CD8-positive, alpha-beta memory T cell (primary cell): ENCODE measurements around the gene MYT1. TPM values are rescaled to one million over a fixed set of nuclear protein-coding genes. Genes with fewer than 3 reads are reported as not detected.
A peak's percentile ranks its signal among the peaks of the same experiment; 100 is the strongest.

ENCODE experiments used
- CTCF ChIA-PET: fragments of 350-600 bp; sonication (Branson Sonifier 250); formaldehyde crosslinking; loops from one replicate; lab custom pipeline; 2021; ENCODE audit warnings: antibody characterized with exemption; lab: Charles Lee
- POLR2A ChIA-PET: fragments of 350-600 bp; sonication (Branson Sonifier 250); formaldehyde crosslinking; loops from one replicate; lab custom pipeline; 2021; ENCODE audit warnings: antibody characterized with exemption; lab: Charles Lee
- DNase-seq, 5 donors: peaks; one replicate each; pipeline versions ENCODE4 v3.0.0 to v3.0.0-alpha.2; 2020 to 2022; ENCODE audit warnings: mixed read lengths in 1 of 5
- H3K27ac ChIP-seq: one replicate; pipeline ENCODE4 v1.7.0; 2013; ENCODE audit warnings: low read depth, mild to moderate bottlenecking, low read length, moderate library complexity
- H3K27me3 ChIP-seq: 2 replicates; pipeline ENCODE4 v1.7.0; 2013; ENCODE audit warnings: low read length, mild to moderate bottlenecking; ENCODE audit not compliant: insufficient read depth, poor library complexity, severe bottlenecking
- H3K36me3 ChIP-seq: 2 replicates; pipeline ENCODE4 v1.7.0; 2013; ENCODE audit warnings: mild to moderate bottlenecking, low read length, moderate library complexity; ENCODE audit not compliant: insufficient read depth
- H3K4me1 ChIP-seq: 2 replicates; pipeline ENCODE4 v1.7.0; 2013; ENCODE audit warnings: mild to moderate bottlenecking, low read length, moderate library complexity; ENCODE audit not compliant: insufficient read depth
- H3K4me3 ChIP-seq: 2 replicates; pipeline ENCODE4 v1.7.0; 2013; ENCODE audit warnings: mild to moderate bottlenecking, low read length
- H3K9me3 ChIP-seq: 2 replicates; pipeline ENCODE4 v1.7.0; 2013; ENCODE audit warnings: mild to moderate bottlenecking, low read length
- H3K27ac Mint-ChIP-seq, 8 donors: one replicate each; pipeline ENCODE4 v1.8.0; 2020 to 2021; ENCODE audit warnings: mixed read lengths in 8 of 8, mild to moderate bottlenecking in 6 of 8, inconsistent platforms in 3 of 8, moderate library complexity in 3 of 8
- H3K27me3 Mint-ChIP-seq, 2 donors: one replicate each; pipeline ENCODE4 v1.8.0; 2020 to 2021; ENCODE audit warnings: mixed read lengths in 2 of 2, mild to moderate bottlenecking in 1 of 2, moderate library complexity in 1 of 2
- H3K36me3 Mint-ChIP-seq, 3 donors: one replicate each; pipeline ENCODE4 v1.8.0; 2020 to 2021; ENCODE audit warnings: mixed read lengths in 3 of 3, inconsistent platforms in 1 of 3, mild to moderate bottlenecking in 1 of 3
- H3K4me1 Mint-ChIP-seq, 3 donors: one replicate each; pipeline ENCODE4 v1.8.0; 2020 to 2021; ENCODE audit warnings: mixed read lengths in 3 of 3, inconsistent platforms in 1 of 3, mild to moderate bottlenecking in 1 of 3
- H3K4me3 Mint-ChIP-seq, 7 donors: one replicate each; pipeline ENCODE4 v1.8.0; 2020 to 2021; ENCODE audit warnings: mixed read lengths in 7 of 7, mild to moderate bottlenecking in 6 of 7, moderate library complexity in 4 of 7, inconsistent platforms in 2 of 7
- H3K9me3 Mint-ChIP-seq, 5 donors: one replicate each; pipeline ENCODE4 v1.8.0; 2020 to 2022; ENCODE audit warnings: mixed read lengths in 5 of 5, mild to moderate bottlenecking in 3 of 5, moderate library complexity in 2 of 5, inconsistent platforms in 1 of 5
- polyA plus RNA-seq: library from polyadenylated mRNA; unstranded; fragments of 300-500 nt; fragmentation: Illumina TruSeq; gene quantifications from one replicate; pipeline ENCODE4 v1.2.3, GENCODE V29; 2021
- total RNA-seq, 2 experiments: library from RNA; stranded (reverse); gene quantifications; one replicate each; pipeline ENCODE4 v1.2.3, GENCODE V29; 2021

Gene MYT1
- total and polyA plus RNA-seq, 3 experiments from 2014 or later, result 0.07 TPM; not detected in 2

DNA sequence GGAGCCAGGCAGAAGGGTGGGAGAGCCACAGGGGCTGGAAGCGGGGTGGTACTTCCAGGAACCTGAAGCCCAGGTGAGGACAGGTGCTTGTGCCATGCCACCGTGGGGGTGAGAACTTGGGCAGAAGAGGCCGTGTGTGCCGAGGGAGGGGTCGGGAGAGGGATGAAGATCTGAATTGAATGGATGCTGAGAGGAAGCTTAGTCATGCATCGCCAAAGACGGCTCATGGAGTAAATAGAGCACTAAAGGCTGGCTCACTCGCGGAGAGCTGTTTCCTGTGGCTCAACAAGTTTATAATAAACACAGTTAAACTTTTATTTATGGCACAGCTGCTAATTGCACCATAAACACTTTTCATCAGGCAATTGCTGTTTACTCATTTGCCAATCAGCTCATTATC is 21.7 kb upstream of the MYT1 start:
- Mint-ChIP-seq H3K9me3 (peaks cover 0 to 11% (median 7%) of the 10 kb centered on the region in 5 donors), H3K27me3 (peaks cover 14 to 19% of the 10 kb centered on the region in 2 donors), H3K36me3 (no peaks in the 10 kb centered on the region), H3K4me3 (no peak overlapping the region), H3K27ac (no peak overlapping the region), H3K4me1 (no peaks in the 10 kb centered on the region)
- DNase-seq, result no peak
- Histone ChIP-seq H3K27ac (no peak overlapping the region), H3K36me3 (no peaks in the 10 kb centered on the region), H3K4me1 (no peaks in the 10 kb centered on the region), H3K9me3 (no peaks in the 10 kb centered on the region), H3K4me3 (no peak overlapping the region), H3K27me3 (no peaks in the 10 kb centered on the region)
- CTCF ChIA-PET, result no interaction called here
- POLR2A ChIA-PET, result no interaction called here

DNA sequence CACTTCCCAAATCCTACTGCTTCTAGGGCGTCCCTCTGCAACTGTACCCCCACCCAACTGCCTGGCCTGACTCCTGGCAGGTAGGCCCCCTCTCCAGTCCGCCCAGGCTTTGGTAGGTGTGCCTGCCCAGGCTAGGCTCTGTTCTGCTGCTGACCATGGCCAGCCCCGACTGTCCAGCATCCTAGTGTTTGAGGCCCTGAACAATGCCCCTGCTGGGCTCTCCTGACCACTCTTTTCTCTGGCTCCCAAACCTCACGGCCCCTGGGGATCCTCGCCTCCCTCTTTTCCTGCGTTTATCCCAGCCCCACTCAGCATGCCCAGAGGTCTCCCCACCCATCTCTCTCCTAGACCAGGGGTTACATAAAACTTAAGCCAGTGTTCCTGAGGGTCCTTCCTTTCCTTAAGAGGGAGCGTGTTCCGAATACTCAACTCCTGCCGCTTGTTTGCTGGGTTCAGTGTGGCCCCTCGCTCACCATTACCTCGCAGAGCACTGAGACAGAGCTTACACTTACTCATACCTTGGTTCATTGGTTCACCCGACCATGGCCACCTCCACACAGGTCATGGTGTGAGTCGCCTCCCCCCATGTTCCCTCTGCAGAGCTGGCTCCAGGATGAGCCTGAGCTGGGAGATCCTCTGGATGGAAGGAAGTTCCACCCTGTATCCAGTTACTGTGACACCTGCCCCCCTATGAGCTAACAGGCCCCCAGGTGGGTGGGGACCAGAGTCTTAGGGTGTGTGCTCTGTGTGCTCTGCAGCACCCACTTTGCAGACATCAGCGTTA is 21.0 kb upstream of the MYT1 start:
- ChIA-PET POLR2A (no interaction called here), CTCF (no interaction called here)
- Histone ChIP-seq H3K4me1 (no peaks in the 10 kb centered on the region), H3K27me3 (no peaks in the 10 kb centered on the region), H3K27ac (no peak overlapping the region), H3K36me3 (no peaks in the 10 kb centered on the region), H3K4me3 (no peak overlapping the region), H3K9me3 (no peaks in the 10 kb centered on the region)
- Mint-ChIP-seq H3K27ac (peak overlapping the region in 1 of 8 donors; percentile 72), H3K4me3 (no peak overlapping the region), H3K4me1 (no peaks in the 10 kb centered on the region), H3K9me3 (peaks cover 0 to 11% (median 7%) of the 10 kb centered on the region in 5 donors), H3K36me3 (no peaks in the 10 kb centered on the region), H3K27me3 (peaks cover 14 to 19% of the 10 kb centered on the region in 2 donors)
- no peak for DNase-seq

DNA sequence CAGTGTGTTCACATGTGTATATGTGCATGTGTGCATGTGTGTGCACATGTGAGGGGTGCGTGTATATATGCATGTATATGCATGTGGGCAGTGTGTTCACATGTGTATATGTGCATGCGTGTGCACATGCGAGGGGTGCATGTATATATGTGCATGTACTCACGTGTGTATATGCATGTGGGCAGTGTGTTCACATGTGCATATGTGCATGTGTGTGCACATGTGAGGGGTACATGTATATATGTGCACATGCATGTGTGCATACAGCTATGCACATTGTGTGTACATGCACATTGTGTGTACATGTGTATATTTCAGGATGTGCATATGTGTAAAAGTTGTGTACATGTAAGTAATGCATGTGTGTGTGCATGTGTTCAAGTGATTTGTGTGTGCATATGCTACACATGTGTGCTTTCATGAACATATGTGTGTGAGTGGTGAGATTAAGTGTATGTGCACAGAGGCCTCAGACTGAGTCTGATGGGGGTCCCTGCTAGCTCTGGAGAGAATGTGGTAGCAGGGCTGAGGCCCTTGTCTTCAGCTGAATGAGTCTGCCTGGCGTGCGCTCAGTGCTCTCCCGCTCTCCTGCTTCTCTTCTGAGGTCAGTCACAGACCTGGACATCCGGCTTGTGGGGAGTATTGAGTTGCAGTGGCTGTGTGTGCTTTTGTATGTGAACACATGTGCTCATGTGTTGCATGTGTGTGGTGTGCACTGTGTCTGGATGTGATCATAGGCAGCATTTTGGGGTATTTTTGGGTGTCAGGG is 19.9 kb upstream of the MYT1 start:
- no peak overlapping the region for H3K27ac Mint-ChIP-seq
- H3K4me1 ChIP-seq, result no peaks in the 10 kb centered on the region
- H3K4me3 ChIP-seq, result no peak overlapping the region
- ChIA-PET POLR2A (no interaction called here), CTCF (no interaction called here)
- H3K27me3 ChIP-seq, result no peaks in the 10 kb centered on the region
- no peaks in the 10 kb centered on the region for H3K4me1 Mint-ChIP-seq
- no peak for DNase-seq
- H3K36me3 ChIP-seq, result no peaks in the 10 kb centered on the region
- no peak overlapping the region for H3K27ac ChIP-seq
- peaks cover 0 to 11% (median 7%) of the 10 kb centered on the region in 5 donors for H3K9me3 Mint-ChIP-seq
- H3K36me3 Mint-ChIP-seq, result no peaks in the 10 kb centered on the region
- no peak overlapping the region for H3K4me3 Mint-ChIP-seq
- no peaks in the 10 kb centered on the region for H3K9me3 ChIP-seq
- peaks cover 14 to 19% of the 10 kb centered on the region in 2 donors for H3K27me3 Mint-ChIP-seq

DNA sequence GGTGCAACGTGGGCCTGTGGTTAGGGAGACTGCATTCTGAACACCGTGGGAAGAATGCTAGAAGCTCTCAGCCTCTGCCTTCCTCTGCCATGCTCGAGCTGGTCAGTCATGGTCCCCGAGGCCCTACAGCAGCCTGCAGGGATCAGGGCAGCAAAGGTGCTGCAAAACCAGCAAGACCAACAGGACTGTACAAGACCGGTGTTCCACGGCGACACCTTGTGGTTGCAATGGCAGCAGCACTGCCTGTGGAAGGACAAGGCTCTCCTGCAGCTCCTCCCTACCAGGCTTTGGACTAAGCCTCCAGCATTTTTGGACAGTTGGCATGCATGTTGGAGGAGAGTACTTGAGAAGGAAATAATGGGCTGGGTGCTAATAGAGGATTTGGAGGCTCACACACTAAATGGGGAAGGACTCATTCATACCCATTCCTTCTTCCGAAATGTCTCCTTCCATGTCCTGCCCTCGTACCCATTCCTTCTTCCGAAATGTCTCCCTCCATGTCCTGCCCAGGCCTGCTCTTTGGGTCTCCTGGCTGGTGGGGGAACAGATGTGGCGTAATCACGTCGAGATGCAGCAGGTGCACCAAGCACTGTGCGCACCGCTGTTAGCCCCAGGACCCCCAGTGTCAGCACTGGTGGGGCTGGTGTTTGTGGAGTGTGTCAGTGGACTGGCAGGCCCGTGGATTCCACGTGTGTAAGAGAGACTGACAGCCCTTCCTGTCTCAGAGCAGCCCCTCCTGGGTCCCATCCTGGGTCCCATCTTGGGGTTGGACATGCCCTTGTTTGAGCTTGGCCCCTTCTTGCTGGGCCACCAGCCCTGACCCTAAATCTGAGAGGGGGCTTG is 18.6 kb upstream of the MYT1 start:
- no peak overlapping the region for H3K4me3 Mint-ChIP-seq
- no peak overlapping the region for H3K27ac Mint-ChIP-seq
- no peaks in the 10 kb centered on the region for H3K27me3 ChIP-seq
- peaks cover 14 to 17% of the 10 kb centered on the region in 2 donors for H3K27me3 Mint-ChIP-seq
- H3K4me1 ChIP-seq, result no peaks in the 10 kb centered on the region
- no peak overlapping the region for H3K27ac ChIP-seq
- H3K4me3 ChIP-seq, result no peak overlapping the region
- no peak for DNase-seq
- no peaks in the 10 kb centered on the region for H3K9me3 ChIP-seq
- no peaks in the 10 kb centered on the region for H3K36me3 Mint-ChIP-seq
- ChIA-PET CTCF (no interaction called here), POLR2A (no interaction called here)
- H3K9me3 Mint-ChIP-seq, result peaks cover 0 to 11% (median 7%) of the 10 kb centered on the region in 5 donors
- H3K36me3 ChIP-seq, result no peaks in the 10 kb centered on the region
- no peaks in the 10 kb centered on the region for H3K4me1 Mint-ChIP-seq

DNA sequence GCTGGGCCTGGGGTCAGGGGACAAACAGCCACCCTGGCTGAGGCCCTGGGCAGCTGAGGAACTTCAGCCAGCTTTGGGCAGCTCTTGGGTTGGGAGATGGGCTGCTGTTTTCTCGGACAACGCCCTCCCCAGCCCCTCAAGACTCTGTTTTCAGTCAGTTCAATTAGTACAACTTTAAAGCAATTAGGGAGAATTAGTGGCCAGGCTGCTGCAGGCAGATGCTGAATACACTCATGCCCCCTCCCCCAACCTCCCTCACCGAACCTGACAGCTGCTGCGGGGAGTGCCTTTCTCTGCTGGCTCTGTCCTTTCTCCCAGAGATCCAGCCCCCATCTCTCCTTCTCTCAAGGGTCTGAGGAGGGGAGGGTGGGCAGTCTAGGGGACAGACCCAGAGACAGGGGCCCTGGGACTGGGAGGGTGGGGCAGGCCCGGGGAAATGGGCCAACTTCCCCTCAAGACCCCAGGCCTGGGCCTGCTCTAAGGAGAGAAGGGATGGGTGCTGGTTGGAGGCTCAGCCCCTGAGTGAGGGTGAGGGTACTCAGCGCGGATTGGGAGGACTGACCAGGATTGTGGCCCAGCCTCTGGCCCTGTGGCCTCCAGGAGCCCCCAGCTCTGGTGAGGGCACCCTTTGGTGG is 17.8 kb upstream of the MYT1 start:
- no peak overlapping the region for H3K4me3 ChIP-seq
- H3K27me3 Mint-ChIP-seq, result peaks cover 9 to 13% of the 10 kb centered on the region in 2 donors
- ChIA-PET CTCF (no interaction called here), POLR2A (no interaction called here)
- no peak for DNase-seq
- H3K27me3 ChIP-seq, result no peaks in the 10 kb centered on the region
- H3K9me3 ChIP-seq, result no peaks in the 10 kb centered on the region
- peaks cover 0 to 11% (median 7%) of the 10 kb centered on the region in 5 donors for H3K9me3 Mint-ChIP-seq
- H3K36me3 Mint-ChIP-seq, result no peaks in the 10 kb centered on the region
- H3K4me3 Mint-ChIP-seq, result no peak overlapping the region
- no peaks in the 10 kb centered on the region for H3K4me1 ChIP-seq
- no peaks in the 10 kb centered on the region for H3K36me3 ChIP-seq
- no peak overlapping the region for H3K27ac Mint-ChIP-seq
- no peaks in the 10 kb centered on the region for H3K4me1 Mint-ChIP-seq
- H3K27ac ChIP-seq, result no peak overlapping the region

DNA sequence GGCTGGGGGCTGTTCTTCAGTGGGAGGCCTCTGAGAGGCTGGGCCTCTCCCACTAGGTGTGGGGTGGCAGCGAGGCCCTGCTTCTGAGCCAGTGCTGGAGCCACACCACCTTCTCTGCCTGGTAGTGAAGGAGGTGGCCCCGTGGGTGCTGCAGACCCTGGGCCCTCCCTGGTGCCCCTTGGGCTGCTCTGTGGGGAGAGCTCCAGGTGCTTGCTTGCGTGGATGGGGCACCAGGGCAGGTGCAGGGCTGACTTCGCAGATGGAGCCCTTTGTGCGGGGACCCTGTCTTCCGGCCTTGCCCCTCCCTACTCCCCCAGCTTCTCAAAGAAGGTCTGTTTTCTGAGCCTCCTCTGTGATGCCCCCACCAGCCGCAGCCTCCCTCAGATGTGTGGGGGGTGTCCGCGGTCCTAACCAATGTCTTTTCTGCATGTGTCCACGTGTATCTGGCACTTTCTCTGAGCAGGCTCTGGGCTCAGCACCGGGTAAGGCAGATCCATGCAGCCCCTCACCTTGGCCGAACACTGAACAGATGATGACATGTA is 17.2 kb upstream of the MYT1 start:
- ChIA-PET CTCF (no interaction called here), POLR2A (no interaction called here)
- Histone ChIP-seq H3K36me3 (no peaks in the 10 kb centered on the region), H3K9me3 (no peaks in the 10 kb centered on the region), H3K27me3 (no peaks in the 10 kb centered on the region), H3K27ac (no peak overlapping the region), H3K4me3 (no peak overlapping the region), H3K4me1 (no peaks in the 10 kb centered on the region)
- Mint-ChIP-seq H3K9me3 (peaks cover 0 to 11% (median 7%) of the 10 kb centered on the region in 5 donors), H3K4me3 (no peak overlapping the region), H3K27ac (no peak overlapping the region), H3K4me1 (no peaks in the 10 kb centered on the region), H3K36me3 (no peaks in the 10 kb centered on the region), H3K27me3 (peaks cover 9 to 13% of the 10 kb centered on the region in 2 donors)
- no peak for DNase-seq

DNA sequence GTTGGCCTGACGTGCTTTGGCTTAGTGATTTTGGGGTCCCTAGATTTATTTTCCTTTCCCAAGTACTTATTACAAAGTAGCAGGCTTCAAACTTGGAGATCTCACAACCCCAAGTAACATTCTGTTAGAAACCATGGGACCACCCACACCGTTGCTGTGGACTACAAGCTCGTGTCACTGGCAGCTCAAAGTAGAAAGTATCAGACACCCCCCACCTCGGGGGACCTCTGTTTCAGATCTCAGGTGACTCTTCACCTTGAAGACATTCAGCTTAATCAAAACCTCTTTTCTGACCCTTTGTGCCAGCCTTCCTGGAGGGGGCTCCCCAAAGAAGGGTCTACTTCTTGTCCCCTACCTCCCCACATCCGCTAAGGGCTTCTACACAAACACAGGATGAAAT is 15.7 kb upstream of the MYT1 start:
- Mint-ChIP-seq H3K4me1 (no peaks in the 10 kb centered on the region), H3K36me3 (no peaks in the 10 kb centered on the region), H3K9me3 (peaks cover 0 to 11% (median 7%) of the 10 kb centered on the region in 5 donors), H3K27ac (no peak overlapping the region), H3K27me3 (peaks cover 6 to 7% of the 10 kb centered on the region in 2 donors), H3K4me3 (no peak overlapping the region)
- Histone ChIP-seq H3K4me3 (no peak overlapping the region), H3K27me3 (no peaks in the 10 kb centered on the region), H3K27ac (no peak overlapping the region), H3K36me3 (no peaks in the 10 kb centered on the region), H3K4me1 (no peaks in the 10 kb centered on the region), H3K9me3 (no peaks in the 10 kb centered on the region)
- ChIA-PET CTCF (no interaction called here), POLR2A (no interaction called here)
- no peak for DNase-seq
